Activated CD8-positive, alpha-beta memory T cell treated with anti-CD3 and anti-CD28 coated beads, Interleukin-2, amount 50 U/mL, for 24 hours (primary cell): ENCODE data around the gene MICALL2.

Experiments
- DNase-seq: peaks from one replicate; pipeline ENCODE4 v3.0.0-alpha.2; 2020; ENCODE audit errors: extremely low read depth

Gene MICALL2

GRCh38 chr7:1433128-1433920 lies 25.9 kb downstream of the MICALL2 start:
- no peak for DNase-seq

GRCh38 chr7:1432411-1433082 lies 26.7 kb downstream of the MICALL2 start:
- DNase-seq, result peak; percentile 56

- DNase-seq, result no peak
These were observed 27.5 kb downstream of the MICALL2 start for GRCh38 chr7:1431634-1432380.

- DNase-seq, result no peak
These were observed 28.0 kb downstream of the MICALL2 start for GRCh38 chr7:1431226-1431625.

- no peak for DNase-seq
These were observed 29.0 kb downstream of the MICALL2 start for GRCh38 chr7:1430056-1430845.

GRCh38 chr7:1428941-1429501 lies 30.2 kb downstream of the MICALL2 start:
- no peak for DNase-seq

- DNase-seq, result no peak
These were observed 32.1 kb downstream of the MICALL2 start for GRCh38 chr7:1427064-1427657.

GRCh38 chr7:1426474-1426873 lies 32.8 kb downstream of the MICALL2 start:
- DNase-seq, result no peak

GRCh38 chr7:1425292-1426136 lies 33.8 kb downstream of the MICALL2 start:
- DNase-seq, result no peak

- DNase-seq, result no peak
These were observed 35.2 kb downstream of the MICALL2 start for GRCh38 chr7:1424041-1424440.

- no peak for DNase-seq
These were observed 35.9 kb downstream of the MICALL2 start for GRCh38 chr7:1423264-1423811.

- no peak for DNase-seq
These were observed 36.6 kb downstream of the MICALL2 start for GRCh38 chr7:1422512-1423263.

- no peak for DNase-seq
These were observed 37.3 kb downstream of the MICALL2 start for GRCh38 chr7:1421946-1422345.

- DNase-seq, result no peak
These were observed 38.1 kb downstream of the MICALL2 start for GRCh38 chr7:1421020-1421790.

- DNase-seq, result no peak
These were observed 39.6 kb downstream of the MICALL2 start for GRCh38 chr7:1419688-1420087.

GRCh38 chr7:1419310-1419634 lies 40.0 kb downstream of the MICALL2 start:
- no peak for DNase-seq

GRCh38 chr7:1418505-1419309 lies 40.6 kb downstream of the MICALL2 start:
- DNase-seq, result no peak
